Measurements from ENCODE around the gene SEZ6.

Gene SEZ6

GRCh38 chr17:29032857-29033197, 27.0 kb upstream of the SEZ6 start:
- FAIRE-seq, result no peak

- FAIRE-seq, result no peak
Observed at GRCh38 chr17:29032013-29032856, 26.4 kb upstream of the SEZ6 start.

GRCh38 chr17:29031488-29031887, 25.7 kb upstream of the SEZ6 start:
- FAIRE-seq, result no peak

- no peak for FAIRE-seq
Observed at GRCh38 chr17:29024316-29024952, 18.6 kb upstream of the SEZ6 start.

GRCh38 chr17:29022074-29022473, 16.2 kb upstream of the SEZ6 start:
- no peak for FAIRE-seq

GRCh38 chr17:29021226-29021625, 15.4 kb upstream of the SEZ6 start:
- FAIRE-seq, result no peak

GRCh38 chr17:29020576-29020975, 14.7 kb upstream of the SEZ6 start:
- FAIRE-seq, result no peak

GRCh38 chr17:29019475-29020181, 13.8 kb upstream of the SEZ6 start:
- FAIRE-seq, result no peak

- no peak for FAIRE-seq
Observed at GRCh38 chr17:29018788-29019474, 13.1 kb upstream of the SEZ6 start.

- FAIRE-seq, result no peak
Observed at GRCh38 chr17:29016345-29017210, 10.7 kb upstream of the SEZ6 start.

GRCh38 chr17:29014716-29015115, 8.9 kb upstream of the SEZ6 start:
- no peak for FAIRE-seq

GRCh38 chr17:29012535-29012934, 6.7 kb upstream of the SEZ6 start:
- FAIRE-seq, result no peak

GRCh38 chr17:29010586-29010985, 4.8 kb upstream of the SEZ6 start:
- FAIRE-seq, result no peak

GRCh38 chr17:29010129-29010528, 4.3 kb upstream of the SEZ6 start:
- no peak for FAIRE-seq

- FAIRE-seq, result no peak
Observed at GRCh38 chr17:29008591-29008990, 2.8 kb upstream of the SEZ6 start.

GRCh38 chr17:29007860-29008455, 2.1 kb upstream of the SEZ6 start:
- no peak for FAIRE-seq

GRCh38 chr17:29007456-29007855, 1.6 kb upstream of the SEZ6 start:
- no peak for FAIRE-seq

GRCh38 chr17:29004081-29004692, 1.6 kb downstream of the SEZ6 start:
- no peak for FAIRE-seq

- no peak for FAIRE-seq
Observed at GRCh38 chr17:29003289-29003688, 2.5 kb downstream of the SEZ6 start.

GRCh38 chr17:29002811-29003210, 3.0 kb downstream of the SEZ6 start:
- FAIRE-seq, result no peak

- FAIRE-seq, result no peak
Observed at GRCh38 chr17:29000973-29001372, 4.9 kb downstream of the SEZ6 start.

GRCh38 chr17:28999206-28999605, 6.6 kb downstream of the SEZ6 start:
- FAIRE-seq, result no peak
